Measurements from ENCODE around the gene SPCS1.

SPCS1 gene

DNA sequence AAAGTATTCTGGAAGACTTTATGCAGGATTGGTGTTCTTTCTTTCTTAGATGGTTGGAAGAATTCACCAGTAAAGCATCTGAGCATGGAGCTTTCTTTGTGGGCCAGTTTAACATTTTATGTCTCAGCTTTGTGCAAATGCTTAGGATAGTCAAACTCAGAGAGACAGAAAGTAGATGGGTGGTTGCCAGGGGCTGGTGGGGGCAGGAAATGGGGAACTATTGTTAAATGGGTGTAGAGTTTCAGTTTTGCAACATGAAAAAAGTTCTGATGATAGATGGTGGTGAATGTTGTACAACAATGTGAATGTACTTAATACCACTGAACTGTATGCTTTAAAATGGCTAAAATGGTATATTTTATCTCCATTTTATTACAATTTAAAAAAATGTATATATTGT is 24.8 kb downstream of the SPCS1 start:
- DNase-seq (ENCODE audit: low read depth): peak; percentile 3
- TF ChIP-seq, protein P1, sequence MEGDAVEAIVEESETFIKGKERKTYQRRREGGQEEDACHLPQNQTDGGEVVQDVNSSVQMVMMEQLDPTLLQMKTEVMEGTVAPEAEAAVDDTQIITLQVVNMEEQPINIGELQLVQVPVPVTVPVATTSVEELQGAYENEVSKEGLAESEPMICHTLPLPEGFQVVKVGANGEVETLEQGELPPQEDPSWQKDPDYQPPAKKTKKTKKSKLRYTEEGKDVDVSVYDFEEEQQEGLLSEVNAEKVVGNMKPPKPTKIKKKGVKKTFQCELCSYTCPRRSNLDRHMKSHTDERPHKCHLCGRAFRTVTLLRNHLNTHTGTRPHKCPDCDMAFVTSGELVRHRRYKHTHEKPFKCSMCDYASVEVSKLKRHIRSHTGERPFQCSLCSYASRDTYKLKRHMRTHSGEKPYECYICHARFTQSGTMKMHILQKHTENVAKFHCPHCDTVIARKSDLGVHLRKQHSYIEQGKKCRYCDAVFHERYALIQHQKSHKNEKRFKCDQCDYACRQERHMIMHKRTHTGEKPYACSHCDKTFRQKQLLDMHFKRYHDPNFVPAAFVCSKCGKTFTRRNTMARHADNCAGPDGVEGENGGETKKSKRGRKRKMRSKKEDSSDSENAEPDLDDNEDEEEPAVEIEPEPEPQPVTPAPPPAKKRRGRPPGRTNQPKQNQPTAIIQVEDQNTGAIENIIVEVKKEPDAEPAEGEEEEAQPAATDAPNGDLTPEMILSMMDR (conservative IDR thresholded peaks at IDR 0.05; ENCODE audit: low read depth, low read length): no peak
- H3K4me3 ChIP-seq (ENCODE audit: low read depth, low read length): no peak overlapping the region

DNA sequence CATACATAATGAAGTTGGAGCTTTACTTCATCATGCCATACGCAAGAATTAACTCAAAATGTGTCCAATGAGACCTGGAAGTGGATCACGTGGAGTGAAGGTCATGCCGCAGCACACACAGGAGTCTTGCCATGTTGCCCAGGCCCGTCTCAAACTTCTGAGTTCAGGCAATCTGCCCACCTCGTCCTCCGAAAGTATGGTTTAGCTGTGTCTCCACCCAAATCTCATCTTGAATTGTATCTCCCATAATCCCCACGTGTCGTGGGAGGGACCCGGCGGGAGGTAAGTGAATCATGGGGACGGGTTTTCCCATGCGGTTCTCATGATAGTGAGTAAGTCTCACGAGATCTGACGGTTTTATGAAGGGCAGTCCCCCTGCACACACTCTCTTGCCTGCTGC is 25.7 kb downstream of the SPCS1 start:
- no peak for DNase-seq (ENCODE audit: low read depth)
- TF ChIP-seq, protein P1 (conservative IDR thresholded peaks at IDR 0.05; ENCODE audit: low read depth, low read length): no peak
- no peak overlapping the region for H3K4me3 ChIP-seq (ENCODE audit: low read depth, low read length)

DNA sequence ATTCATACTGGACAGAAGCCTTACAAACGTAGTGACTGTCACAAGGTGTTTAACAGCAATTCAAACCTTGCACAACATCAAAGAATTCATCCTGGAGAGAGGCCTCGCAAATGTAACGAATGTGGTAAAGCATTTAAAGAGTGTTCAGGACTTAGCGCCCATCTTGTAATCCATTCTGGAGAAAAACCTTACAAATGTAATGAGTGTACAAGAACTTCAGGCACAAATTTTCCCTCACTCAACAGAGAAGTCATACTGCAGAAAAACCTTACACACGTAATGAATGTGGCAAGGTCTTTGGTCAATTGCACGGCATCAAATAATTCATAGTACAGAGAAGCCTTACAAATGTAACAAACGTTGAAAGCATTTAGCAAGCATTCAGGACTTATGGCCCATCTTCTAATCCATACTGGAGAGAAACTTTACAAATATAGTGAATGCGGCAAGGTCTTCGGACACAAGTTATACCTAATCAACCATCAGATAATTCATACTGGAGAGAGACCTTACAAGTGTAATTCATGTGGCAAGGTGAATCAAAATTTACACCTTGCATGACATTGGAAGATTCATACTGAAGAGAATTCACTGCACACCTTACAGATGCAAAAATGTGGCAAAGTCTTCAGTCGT is 27.5 kb downstream of the SPCS1 start:
- TF ChIP-seq, protein P1 (conservative IDR thresholded peaks at IDR 0.05; ENCODE audit: low read depth, low read length): no peak
- DNase-seq (ENCODE audit: low read depth): no peak
- H3K4me3 ChIP-seq (ENCODE audit: low read depth, low read length): no peak overlapping the region

DNA sequence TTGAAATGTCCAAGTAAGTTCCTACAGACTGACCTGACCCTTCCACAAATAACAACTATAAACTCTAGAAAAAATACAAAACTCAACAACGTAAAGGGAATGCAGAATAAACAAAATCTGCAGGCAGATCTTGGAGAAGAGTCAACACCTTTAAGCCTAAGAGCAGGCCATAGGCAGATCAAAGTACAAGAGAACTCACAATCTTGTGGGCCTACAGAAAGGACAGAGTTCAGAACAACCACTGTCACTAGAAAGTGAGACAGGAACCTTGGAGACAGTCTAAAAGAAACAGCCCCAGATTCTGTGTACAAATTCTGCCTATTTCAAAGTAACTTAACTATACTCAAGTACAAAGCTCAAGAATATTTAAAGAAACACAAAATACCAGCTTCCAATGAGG is 33.8 kb downstream of the SPCS1 start:
- TF ChIP-seq, protein P1 (conservative IDR thresholded peaks at IDR 0.05; ENCODE audit: low read depth, low read length): no peak
- H3K4me3 ChIP-seq (ENCODE audit: low read depth, low read length): no peak overlapping the region
- no peak for DNase-seq (ENCODE audit: low read depth)

DNA sequence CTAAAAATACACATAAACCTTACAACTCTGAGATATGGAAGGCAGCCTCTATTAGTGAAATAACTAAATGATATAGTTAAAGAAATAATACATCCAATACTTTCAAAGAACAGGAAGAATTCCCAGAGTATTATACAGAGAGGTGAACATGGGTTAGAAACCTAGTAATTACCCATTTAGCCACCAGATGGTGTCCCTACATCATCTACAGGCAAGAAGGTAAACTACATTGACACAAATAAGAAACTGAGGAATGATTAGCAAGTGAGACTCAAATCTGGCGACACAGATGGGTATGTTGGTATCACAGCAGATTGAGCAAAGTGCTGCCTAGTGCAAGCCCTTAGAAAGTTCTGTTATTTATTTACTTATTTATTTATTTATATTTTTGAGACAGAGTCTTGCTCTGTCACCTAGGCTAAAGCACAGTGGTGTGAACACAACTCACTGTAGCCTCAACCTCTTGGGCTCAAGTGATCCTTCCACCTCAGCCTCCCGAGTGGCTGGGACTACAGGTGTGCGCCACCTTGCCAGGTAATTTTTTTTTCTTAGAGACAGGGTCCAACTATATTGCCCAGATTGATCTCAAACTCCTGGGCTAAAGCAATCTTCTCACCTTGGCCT is 36.6 kb downstream of the SPCS1 start:
- TF ChIP-seq, protein P1 (conservative IDR thresholded peaks at IDR 0.05; ENCODE audit: low read depth, low read length): peak; percentile 74
- H3K4me3 ChIP-seq (ENCODE audit: low read depth, low read length): no peak overlapping the region
- peak; percentile 71 for DNase-seq (ENCODE audit: low read depth)

DNA sequence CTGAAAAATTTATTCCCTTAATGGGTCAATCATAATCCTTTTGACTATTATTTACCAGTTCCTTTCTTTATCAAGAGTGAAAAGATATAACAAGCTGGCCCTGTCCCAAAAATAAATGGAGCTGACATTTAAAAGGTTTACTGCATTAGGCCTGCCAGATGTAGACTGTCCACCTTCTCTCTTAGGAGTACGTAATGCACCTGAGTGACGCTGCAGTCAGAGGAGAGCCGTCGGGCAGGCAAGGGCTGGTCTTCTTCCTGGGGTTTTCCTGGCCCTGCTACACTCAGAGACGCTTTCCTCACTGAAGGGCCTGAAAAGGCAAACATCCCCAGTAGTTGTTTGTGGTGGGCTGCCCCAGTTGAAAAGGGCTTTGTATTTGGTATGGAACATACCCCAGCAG is 37.2 kb downstream of the SPCS1 start:
- TF ChIP-seq, protein P1 (conservative IDR thresholded peaks at IDR 0.05; ENCODE audit: low read depth, low read length): no peak
- H3K4me3 ChIP-seq (ENCODE audit: low read depth, low read length): no peak overlapping the region
- DNase-seq (ENCODE audit: low read depth): no peak

DNA sequence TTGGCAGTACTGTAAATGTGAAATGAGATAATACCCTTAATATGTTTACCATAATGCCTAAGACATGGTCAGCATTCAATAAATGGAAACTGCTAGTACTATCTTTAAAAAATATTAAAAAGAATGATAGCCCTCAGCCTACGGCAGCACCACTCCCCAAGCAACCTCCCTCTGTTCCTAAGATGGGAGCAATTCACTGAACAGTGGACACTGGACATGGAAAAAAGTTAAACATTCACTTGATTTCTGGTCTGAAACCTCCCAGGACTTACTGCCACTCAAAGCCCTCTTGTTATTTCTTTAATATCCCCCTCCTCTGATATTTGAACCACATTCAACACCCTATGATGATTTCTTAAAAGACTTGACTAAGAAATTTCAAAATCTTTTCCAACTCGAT is 37.8 kb downstream of the SPCS1 start:
- TF ChIP-seq, protein P1 (conservative IDR thresholded peaks at IDR 0.05; ENCODE audit: low read depth, low read length): no peak
- no peak overlapping the region for H3K4me3 ChIP-seq (ENCODE audit: low read depth, low read length)
- DNase-seq (ENCODE audit: low read depth): no peak

Data from choroid plexus epithelial cell (primary cell).